Measurements from ENCODE around the gene NOS1. TPM values are rescaled to one million over a fixed set of nuclear protein-coding genes. Genes with fewer than 3 reads are reported as not detected.

The NOS1 gene
- total and polyA plus RNA-seq, 2 donors (not counting 3 experiments of a cell fraction or from before 2014, with no cell fraction given): not detected

GRCh38 chr12:117214797-117215196 lies 146.6 kb downstream of the NOS1 start:
- intact Hi-C loops (cut with micrococcal nuclease): loop anchor here (5.0 kb wide), 1 partner anchor 623 kb away; no protein-coding TSS in a partner anchor
- POLR2A ChIA-PET: no interaction called here

DNA sequence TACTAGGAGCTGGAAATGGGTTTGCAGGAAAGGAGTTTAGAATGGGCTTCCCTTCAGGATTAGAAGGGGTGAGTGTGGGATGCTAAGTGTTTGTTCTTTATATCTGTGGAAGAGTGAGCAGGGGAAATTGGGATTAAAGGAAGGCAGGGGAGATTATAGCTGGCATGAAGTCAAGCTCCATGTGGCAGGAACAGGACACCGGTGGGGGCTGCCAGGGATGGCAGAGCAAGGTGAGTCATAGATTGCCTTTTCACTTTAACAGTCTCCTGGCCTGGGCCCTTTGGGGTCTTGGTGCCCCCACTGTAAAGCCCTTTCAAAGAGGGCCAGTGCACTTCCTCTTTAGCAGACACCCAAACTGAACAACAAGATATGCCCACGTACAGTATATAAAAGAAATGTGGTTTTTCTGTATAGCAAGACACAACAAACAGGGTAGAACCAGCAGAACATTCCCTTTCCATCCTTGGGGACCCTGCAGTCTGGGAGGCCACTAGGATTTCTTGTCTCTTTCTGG lies 148.1 kb downstream of the NOS1 start:
- CTCF ChIA-PET: interaction anchor here (0.9 to 5.0 kb wide), 6 partner anchors 12 to 646 kb away, joined by 3 to 50 read pairs (median 7); no protein-coding TSS in a partner anchor
- Histone ChIP-seq H2AFZ (ENCODE audit: low read depth, low read length) (no peak overlapping the region), H3K9me3 (replicated peaks; ENCODE audit: control insufficient read depth, insufficient read depth, low read length) (no peaks in the 10 kb centered on the region), H3K4me3 (replicated peaks in 1 of 3; ENCODE audit: insufficient read depth in 1 of 3, low read depth in 1 of 3, low read length in 3 of 3) (no peak overlapping the region), H3K27ac (ENCODE audit: insufficient read depth, low read depth, low read length) (no peak overlapping the region), H3K9ac (replicated peaks; ENCODE audit: extremely low read depth, insufficient read depth, low read length) (no peak overlapping the region), H3K36me3 (ENCODE audit: control insufficient read depth in 2 of 2, extremely low read depth in 1 of 2, insufficient read depth in 2 of 2, low read length in 2 of 2) (no peaks in the 10 kb centered on the region), H3K79me2 (ENCODE audit: control insufficient read depth, insufficient read depth, low read length) (no peaks in the 10 kb centered on the region), H3K4me2 (ENCODE audit: insufficient read depth, low read length) (no peak overlapping the region), H4K20me1 (replicated peaks; ENCODE audit: control insufficient read depth, extremely low read depth, insufficient read depth, low read length) (no peaks in the 10 kb centered on the region), H3K9me1 (replicated peaks; ENCODE audit: control insufficient read depth, extremely low read depth, insufficient read depth, low read length) (no peaks in the 10 kb centered on the region), H3K4me1 (ENCODE audit: control insufficient read depth, extremely low read depth, insufficient read depth, low read length) (no peaks in the 10 kb centered on the region), H3K27me3 (ENCODE audit: control insufficient read depth in 2 of 2, insufficient read depth in 2 of 2, low read length in 2 of 2) (peaks cover 0 to 2% of the 10 kb centered on the region in 2 experiments)
- no TSS peak for BruUV-seq (replicated peaks)
- DNase-seq (ENCODE audit: low read depth, low spot score): no peak
- TF ChIP-seq POLR2A (IDR thresholded peaks at IDR 0.05; ENCODE audit: low read depth, low read length) (no peak), MAX (IDR thresholded peaks at IDR 0.05; ENCODE audit: insufficient read depth, insufficient read length) (no peak)
- intact Hi-C loops (cut with micrococcal nuclease) (loop anchor here (2.0 to 5.0 kb wide), 2 partner anchors 153 to 624 kb away; no protein-coding TSS in a partner anchor), dilution Hi-C loops (cut with MboI; ENCODE audit: extremely low pct_ligation_motif_present, low sequenced_read_pairs) (no loop called here)
- POLR2A ChIA-PET: no interaction called here
- no peak for FAIRE-seq

More at GRCh38 chr12:117214797-117215196, 146.6 kb downstream of the NOS1 start:
- BruUV-seq (replicated peaks): no TSS peak
- Histone ChIP-seq H3K27me3 (ENCODE audit: control insufficient read depth in 2 of 2, insufficient read depth in 2 of 2, low read length in 2 of 2) (peaks cover 0 to 2% of the 10 kb centered on the region in 2 experiments), H3K36me3 (ENCODE audit: control insufficient read depth in 2 of 2, extremely low read depth in 1 of 2, insufficient read depth in 2 of 2, low read length in 2 of 2) (no peaks in the 10 kb centered on the region), H3K4me3 (replicated peaks in 1 of 3; ENCODE audit: insufficient read depth in 1 of 3, low read depth in 1 of 3, low read length in 3 of 3) (no peak overlapping the region), H3K9ac (replicated peaks; ENCODE audit: extremely low read depth, insufficient read depth, low read length) (no peak overlapping the region), H3K9me1 (replicated peaks; ENCODE audit: control insufficient read depth, extremely low read depth, insufficient read depth, low read length) (no peaks in the 10 kb centered on the region), H3K79me2 (ENCODE audit: control insufficient read depth, insufficient read depth, low read length) (no peaks in the 10 kb centered on the region), H3K9me3 (replicated peaks; ENCODE audit: control insufficient read depth, insufficient read depth, low read length) (no peaks in the 10 kb centered on the region), H3K4me1 (ENCODE audit: control insufficient read depth, extremely low read depth, insufficient read depth, low read length) (no peaks in the 10 kb centered on the region), H3K27ac (ENCODE audit: insufficient read depth, low read depth, low read length) (no peak overlapping the region), H2AFZ (ENCODE audit: low read depth, low read length) (no peak overlapping the region), H3K4me2 (ENCODE audit: insufficient read depth, low read length) (no peak overlapping the region), H4K20me1 (replicated peaks; ENCODE audit: control insufficient read depth, extremely low read depth, insufficient read depth, low read length) (no peaks in the 10 kb centered on the region)
- no peak for DNase-seq (ENCODE audit: low read depth, low spot score)
- CTCF ChIA-PET: interaction anchor here (1.4 to 5.0 kb wide), 2 partner anchors 635 to 642 kb away, joined by 5 to 50 read pairs; no protein-coding TSS in a partner anchor
- TF ChIP-seq MAX (IDR thresholded peaks at IDR 0.05; ENCODE audit: insufficient read depth, insufficient read length) (no peak), FOS (IDR thresholded peaks at IDR 0.05; ENCODE audit: borderline replicate concordance, insufficient read depth, low read length) (no peak), POLR2A (IDR thresholded peaks at IDR 0.05; ENCODE audit: low read depth, low read length) (no peak), EZH2 (IDR thresholded peaks at IDR 0.05; ENCODE audit: borderline replicate concordance, low read depth, low read length, severe bottlenecking) (no peak)
- dilution Hi-C loops (cut with MboI; ENCODE audit: extremely low pct_ligation_motif_present, low sequenced_read_pairs): no loop called here
- no peak for FAIRE-seq

Measured in endothelial cell of umbilical vein (primary cell).